CD4-positive, CD25-positive, alpha-beta regulatory T cell (primary cell): ENCODE data around the gene KCNG4. TPM values are rescaled to one million over a fixed set of nuclear protein-coding genes. Genes with fewer than 3 reads are reported as not detected.

Experiments
- polyA plus RNA-seq, 4 donors: library from polyadenylated mRNA; unstranded; fragments of 300-500 nt; fragmentation: Illumina TruSeq; gene quantifications; one replicate each; pipeline ENCODE4 v1.2.3, GENCODE V29; 2021
- total RNA-seq: library from RNA; stranded (reverse); gene quantifications from one replicate; pipeline ENCODE4 v1.2.3, GENCODE V29; 2022

KCNG4 gene
- total and polyA plus RNA-seq, 5 donors from 2014 or later = not detected

Other genes starting within 250 kb of the KCNG4 start
- gene SLC38A8, start 197.2 kb downstream of the KCNG4 start, total RNA-seq = not detected
- gene SLC38A8, start 197.2 kb downstream of the KCNG4 start, polyA plus RNA-seq = not detected
- 118 TPM for gene MBTPS1, start 123.1 kb downstream of the KCNG4 start, total RNA-seq
- gene MBTPS1, start 123.1 kb downstream of the KCNG4 start, polyA plus RNA-seq = 10 to 100 TPM; 40.6 to 62.5 (median 47.8) TPM
- 17.3 TPM for gene HSDL1, start 94.8 kb downstream of the KCNG4 start, total RNA-seq
- gene HSDL1, start 94.8 kb downstream of the KCNG4 start, polyA plus RNA-seq = 10 to 100 TPM in 1 of 4 donors, 1 to 10 TPM in 3; 6.8 to 10.6 (median 9.6) TPM
- gene DNAAF1, start 94.7 kb downstream of the KCNG4 start, total RNA-seq = 0.27 TPM
- gene DNAAF1, start 94.7 kb downstream of the KCNG4 start, polyA plus RNA-seq = under 1 TPM in 3 of 4 donors, not detected in 1; 0.03 to 0.81 (median 0.33) TPM
- gene TAF1C, start 53.0 kb downstream of the KCNG4 start, total RNA-seq = 90.6 TPM
- 1 to 10 TPM; 6.3 to 8.6 (median 7.2) TPM for gene TAF1C, start 53.0 kb downstream of the KCNG4 start, polyA plus RNA-seq
- not detected for gene ADAD2, start 48.9 kb downstream of the KCNG4 start, total RNA-seq
- gene ADAD2, start 48.9 kb downstream of the KCNG4 start, polyA plus RNA-seq = under 1 TPM in 3 of 4 donors, not detected in 1; 0.07 to 0.40 (median 0.25) TPM
- not detected for gene WFDC1, start 54.9 kb upstream of the KCNG4 start, total RNA-seq
- gene WFDC1, start 54.9 kb upstream of the KCNG4 start, polyA plus RNA-seq = not detected
- not detected for gene ATP2C2, start 128.5 kb upstream of the KCNG4 start, total RNA-seq
- gene ATP2C2, start 128.5 kb upstream of the KCNG4 start, polyA plus RNA-seq = under 1 TPM in 1 of 4 donors, not detected in 3; 0.10 TPM